ENCODE data around the gene ST3GAL5.

The ST3GAL5 gene

GRCh38 chr2:85827879-85828569, 60.8 kb downstream of the ST3GAL5 start:
- DNase-seq = no peak

GRCh38 chr2:85826990-85827878, 61.6 kb downstream of the ST3GAL5 start:
- peak; percentile 88 for DNase-seq

GRCh38 chr2:85823951-85824350, 64.8 kb downstream of the ST3GAL5 start:
- DNase-seq = no peak

- no peak for DNase-seq
Observed at GRCh38 chr2:85822766-85823165, 66.0 kb downstream of the ST3GAL5 start.

DNA sequence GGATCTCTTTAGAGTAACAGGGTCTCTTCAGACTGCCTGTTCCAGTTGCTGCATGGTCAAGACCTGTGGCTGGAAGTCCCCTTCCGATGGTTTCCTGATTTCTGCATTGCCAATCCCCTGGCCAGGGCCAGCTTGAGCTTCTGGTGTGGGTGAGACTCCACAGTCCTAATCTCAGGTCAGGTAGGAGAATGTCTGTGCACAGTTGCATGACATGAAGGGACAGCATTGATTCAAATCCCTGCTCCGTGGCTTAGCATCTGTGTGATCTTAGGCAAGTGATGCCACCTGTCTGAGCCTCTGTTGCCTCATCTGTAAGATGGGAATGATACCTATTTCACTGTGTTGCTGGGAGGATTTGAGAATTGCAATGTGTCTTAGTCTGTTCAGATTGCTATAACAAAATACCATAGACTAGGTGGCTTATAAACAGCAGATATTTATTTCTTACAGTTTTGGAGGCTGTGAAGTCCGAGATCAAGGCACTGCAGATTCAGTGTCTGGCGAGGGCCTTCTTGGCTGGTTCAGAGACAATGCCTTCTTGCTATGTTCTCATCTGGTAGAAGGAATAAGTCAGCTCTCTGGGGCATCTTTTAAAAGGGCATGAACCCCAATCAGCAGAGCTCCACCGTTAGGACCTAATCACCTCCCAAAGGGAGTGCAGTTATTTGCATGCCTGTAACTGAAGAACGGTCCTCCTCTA, 68.8 kb downstream of the ST3GAL5 start:
- no peak for DNase-seq

- no peak for DNase-seq
Observed at GRCh38 chr2:85814802-85815550, 73.8 kb downstream of the ST3GAL5 start.

DNA sequence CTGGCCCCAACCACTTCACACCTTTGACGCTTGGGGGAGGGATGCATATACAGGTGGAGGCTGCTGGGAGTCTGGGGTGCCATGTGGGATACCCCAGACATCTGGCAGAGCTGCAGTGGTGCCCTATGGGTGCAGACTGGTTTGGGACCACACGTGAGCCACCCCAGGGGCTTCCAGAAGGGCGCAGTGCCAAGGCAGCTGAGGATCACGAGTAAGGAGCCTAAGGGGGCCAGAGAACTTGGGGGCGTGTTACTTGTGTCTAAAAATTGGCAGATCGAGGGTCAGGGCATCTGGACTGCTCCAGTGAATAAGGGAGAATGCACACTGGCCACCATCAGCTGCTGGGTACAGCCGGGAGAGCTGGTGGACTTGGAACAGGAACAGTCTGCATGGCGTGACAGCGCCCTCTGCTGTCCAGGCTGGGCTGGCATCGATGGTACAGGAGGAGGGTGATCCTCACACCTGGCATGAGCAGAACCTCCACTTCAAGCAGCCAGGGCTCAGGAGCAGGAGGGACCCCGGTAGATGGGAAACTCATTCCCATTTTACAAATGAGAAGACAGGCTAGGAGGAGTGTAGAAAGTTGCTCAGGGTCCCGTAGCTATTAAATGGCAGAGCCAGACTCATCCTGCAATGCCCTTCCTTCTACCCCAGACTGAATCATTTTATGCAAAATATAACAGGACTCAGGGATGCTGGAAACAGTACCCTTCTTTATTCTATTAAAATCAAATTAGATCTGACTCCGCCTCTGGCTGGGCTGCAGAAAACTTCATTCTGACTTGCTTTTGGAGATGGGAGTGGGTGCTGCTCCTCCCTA, 74.6 kb downstream of the ST3GAL5 start:
- peak; percentile 83 for DNase-seq

DNA sequence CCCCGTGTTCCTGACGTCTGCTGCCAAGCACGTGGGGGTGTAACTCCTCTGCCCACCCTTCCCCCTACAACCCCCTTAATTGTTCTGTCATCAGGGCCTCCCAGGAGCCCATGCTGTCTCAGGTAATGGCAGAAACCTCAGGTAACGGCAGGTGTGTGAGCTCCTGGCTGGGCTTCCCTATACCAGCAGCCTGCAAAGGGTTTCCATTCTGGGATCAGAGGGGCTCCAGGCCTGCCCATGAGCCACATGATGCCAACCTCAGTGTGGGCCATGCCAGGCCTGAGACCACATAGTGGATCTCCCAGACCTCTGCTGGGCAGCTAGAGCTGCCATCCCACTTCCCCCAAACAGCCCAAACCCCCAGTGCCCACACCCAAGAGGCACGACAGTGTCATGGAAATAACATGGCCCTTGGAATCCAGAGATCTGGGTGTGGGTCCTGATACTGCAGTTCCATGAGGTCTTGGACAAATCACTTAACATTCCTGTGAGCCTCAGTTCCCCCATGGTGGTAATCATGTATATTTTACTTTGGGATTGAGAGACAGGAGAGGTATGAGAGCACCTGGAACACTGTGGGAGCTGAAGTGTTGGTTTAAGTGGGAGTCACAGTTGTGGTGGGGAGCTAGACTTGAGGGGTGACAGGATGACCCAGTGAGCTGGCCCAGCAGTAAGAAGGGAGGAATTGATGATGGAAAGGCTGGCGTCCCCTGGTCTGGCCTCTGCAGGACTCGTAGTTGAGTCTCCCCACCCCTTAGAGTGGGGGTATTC, 75.4 kb downstream of the ST3GAL5 start:
- DNase-seq = no peak

DNA sequence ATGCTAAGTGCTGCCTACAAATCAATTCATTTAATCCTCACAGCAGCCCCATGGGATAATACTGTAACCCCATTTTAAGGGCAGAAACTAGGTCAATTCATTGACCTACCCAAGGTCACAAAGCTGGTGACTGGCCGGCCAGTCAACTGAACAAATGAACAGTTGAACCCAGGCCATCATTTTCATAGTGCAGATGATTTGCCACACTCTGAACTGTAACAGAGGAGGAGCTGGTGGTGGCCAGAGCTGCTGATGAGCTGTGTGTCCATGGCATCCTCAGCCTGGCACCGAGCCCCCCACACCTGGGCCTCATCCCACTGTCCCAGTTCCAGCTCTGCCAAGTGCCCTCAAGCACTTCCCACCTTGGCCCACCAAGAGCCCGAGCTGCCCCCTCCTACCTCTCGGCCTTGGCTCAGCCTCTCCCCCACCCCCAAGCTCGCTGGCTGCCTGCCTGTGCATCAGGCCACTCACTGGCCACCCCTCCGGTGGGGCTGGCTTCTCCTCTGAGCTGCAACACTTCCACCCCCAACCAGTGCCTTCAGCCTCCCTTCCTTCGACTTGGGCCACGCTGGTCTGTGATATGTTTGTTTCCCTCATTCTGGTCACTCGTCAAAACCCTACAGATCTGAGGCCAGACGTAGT, 76.6 kb downstream of the ST3GAL5 start:
- DNase-seq = no peak

DNA sequence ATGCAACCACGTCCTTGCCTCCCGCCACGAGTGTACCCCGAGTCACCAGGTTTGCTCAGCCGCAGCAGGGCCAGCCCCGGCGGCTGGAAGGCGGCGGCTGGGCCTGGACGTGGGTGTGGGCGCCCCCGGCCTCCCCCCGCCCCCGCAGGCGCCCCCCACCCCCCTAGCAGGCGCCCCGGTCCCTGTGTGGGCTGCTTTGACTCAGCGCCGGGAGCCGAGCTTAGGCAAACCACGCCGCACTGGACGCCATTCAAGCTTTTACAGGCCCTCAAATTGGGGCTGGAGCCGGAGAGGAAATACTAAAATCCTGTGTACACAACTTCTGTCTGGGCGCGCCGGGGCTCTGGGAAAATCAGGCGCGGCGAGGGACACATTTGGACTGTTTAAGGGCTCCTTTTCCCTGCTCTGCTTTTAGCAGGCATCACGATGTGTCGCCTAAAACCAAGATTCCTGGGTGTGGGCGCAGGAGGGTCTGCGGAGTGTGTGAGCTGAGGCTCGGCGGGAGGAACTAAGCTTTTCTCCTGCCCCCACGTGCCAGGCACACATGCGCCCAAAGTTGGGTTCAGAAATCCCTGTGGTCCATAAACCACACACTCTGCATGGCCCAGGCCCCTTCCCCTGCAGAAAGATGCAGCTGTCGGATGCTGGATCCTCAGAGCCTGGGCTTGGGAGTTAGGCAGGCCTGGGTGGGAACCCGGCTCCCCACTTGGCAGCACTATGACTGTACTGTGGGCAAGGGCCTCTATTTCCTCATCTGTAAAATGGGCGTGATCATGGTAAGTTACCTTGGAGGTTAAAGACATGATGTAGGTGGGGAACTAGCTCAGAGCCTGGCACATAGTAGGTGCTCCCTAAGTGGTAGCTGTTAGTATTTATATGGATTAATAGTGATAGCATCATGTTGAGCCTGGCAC, 77.4 kb downstream of the ST3GAL5 start:
- DNase-seq = no peak

DNA sequence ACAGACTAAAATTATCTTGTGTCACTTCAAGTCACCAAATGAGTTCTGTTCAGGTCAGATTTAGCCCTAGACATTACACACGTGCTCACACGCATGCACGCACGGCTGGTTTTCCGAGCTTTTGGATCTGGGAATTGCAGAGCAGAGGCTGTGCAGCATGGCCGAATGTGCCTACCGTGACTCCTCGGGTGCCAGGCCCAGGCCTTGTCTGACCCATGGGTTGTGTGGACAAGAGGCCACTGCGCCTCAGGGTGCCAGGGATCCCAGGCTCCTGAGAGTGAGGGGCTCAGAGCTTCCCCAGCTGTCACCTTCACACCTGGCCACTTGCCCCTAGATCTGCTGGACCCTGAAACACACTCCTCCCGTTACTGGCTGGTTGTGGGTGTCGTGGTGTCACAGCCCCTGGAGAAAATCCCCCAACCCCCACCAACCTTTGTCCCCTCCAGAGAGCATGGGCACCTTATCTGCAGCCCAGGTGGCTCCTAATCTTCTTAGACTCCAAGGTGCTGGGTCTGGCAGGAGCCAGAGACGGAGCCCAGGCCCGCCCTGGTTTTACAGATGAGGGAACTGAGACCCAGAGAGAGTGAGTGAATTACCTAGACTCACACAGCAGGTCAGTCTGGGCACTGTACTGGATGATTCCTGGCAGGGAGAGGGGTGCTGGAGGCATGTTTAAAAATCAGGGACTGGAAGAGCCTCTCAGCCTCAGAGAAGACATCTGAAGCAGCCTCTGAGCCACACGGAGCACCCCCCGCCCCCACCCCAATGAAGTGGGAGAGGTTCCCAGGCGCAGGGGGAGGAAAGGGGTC, 78.2 kb downstream of the ST3GAL5 start:
- no peak for DNase-seq

GRCh38 chr2:85807756-85808155, 81.0 kb downstream of the ST3GAL5 start:
- DNase-seq = no peak

- no peak for DNase-seq
Observed at GRCh38 chr2:85806358-85807118, 82.3 kb downstream of the ST3GAL5 start.

- DNase-seq = peak; percentile 20
Observed at GRCh38 chr2:85804583-85804982, 84.2 kb downstream of the ST3GAL5 start.

DNA sequence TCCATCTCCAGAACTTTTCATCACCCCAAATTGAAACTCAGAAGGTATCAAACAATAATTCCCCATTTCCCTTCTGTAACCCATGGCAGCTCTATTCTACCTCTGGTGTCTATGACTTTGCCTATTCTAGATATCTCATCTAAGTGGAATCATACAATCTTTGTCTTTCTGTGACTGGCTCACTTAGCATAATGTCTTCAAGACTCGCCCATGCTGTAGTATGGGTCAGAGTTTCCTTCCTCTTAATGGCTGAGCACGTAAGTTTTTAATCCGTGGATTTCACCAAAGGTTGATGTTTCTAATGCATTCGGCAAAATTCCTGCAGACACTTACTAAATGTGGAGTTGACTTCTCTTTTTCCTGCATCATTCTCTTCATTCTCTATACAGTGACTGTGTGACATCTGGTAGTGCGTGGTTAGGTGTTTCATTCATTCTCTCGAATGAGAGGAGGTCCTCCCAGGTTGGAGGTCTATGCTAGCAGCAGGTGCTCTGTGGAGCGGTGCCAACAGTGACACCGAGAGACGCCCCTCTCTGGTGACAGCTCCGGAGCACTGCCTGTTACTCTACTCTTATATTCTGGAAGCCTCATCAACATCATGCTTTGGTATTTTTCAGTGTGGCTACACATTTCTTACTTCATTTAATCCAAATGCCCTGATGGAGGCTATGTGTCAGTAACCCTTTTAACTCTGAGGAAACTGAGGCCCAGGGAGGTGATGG, 84.9 kb downstream of the ST3GAL5 start:
- DNase-seq = no peak

DNA sequence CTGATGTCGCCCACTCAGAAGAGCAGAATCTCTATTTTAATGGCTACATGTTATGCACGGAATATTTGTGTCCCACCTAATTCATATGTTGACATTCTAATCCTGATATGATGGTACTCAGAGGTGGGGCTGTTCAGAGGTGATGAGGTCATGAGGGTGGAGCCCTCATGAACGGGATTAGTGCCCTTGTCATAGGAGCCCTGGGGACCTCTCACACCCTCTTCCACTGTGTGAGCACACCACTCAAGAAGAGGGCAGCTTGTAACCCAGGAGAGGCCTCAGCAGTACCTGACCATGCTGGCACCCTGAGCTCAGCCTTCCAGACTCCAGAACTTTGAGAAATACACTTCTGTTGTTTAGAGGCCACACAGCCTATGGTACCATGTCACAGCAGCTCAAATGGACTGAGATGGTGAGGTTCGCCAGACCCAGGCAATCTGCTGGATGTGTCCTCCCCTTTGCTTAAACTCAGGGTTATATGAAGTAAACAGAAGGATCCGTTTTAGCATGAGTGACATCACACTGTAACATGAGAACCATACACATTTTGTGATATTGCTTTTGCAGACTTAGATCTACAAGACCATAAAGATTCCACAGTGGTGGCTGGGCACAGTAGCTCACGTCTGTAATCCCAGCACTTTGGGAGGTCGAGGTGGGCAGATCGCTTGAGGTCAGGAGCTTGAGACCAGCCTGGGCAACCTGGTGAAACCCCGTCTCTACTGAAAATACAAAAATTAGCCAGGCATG, 86.3 kb downstream of the ST3GAL5 start:
- DNase-seq = no peak
